ENCODE results near the gene SKI. TPM values are rescaled to one million over a fixed set of nuclear protein-coding genes. Genes with fewer than 3 reads are reported as not detected.

The SKI gene
- total RNA-seq, 4 donors from 2014 or later: 35.3 to 54.0 (median 47.3) TPM

DNA sequence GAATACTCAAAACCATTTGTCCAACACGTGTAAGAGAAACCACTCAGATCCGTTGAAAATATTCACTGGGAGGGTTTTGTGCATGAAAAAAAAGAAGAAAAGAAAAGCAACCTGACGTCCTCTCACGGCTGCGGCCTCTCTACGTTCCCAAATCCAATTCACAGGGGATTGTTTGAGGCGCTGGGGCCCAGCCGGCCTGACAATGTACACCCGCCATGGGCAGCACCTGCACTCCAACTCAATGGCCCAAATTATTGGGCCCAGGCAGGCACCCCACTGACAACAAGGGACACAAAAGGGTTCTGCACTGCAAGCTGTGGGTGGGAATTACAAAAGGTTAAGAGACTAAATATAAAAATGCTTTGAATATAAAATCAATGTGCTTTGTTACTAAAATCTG lies 121.7 kb downstream of the SKI start:
- ATAC-seq (ENCODE audit: low FRiP score) (no peak), DNase-seq (ENCODE audit: low spot score) (no peak)
- no peak for TF ChIP-seq CTCF (IDR thresholded peaks at IDR 0.05)

DNA sequence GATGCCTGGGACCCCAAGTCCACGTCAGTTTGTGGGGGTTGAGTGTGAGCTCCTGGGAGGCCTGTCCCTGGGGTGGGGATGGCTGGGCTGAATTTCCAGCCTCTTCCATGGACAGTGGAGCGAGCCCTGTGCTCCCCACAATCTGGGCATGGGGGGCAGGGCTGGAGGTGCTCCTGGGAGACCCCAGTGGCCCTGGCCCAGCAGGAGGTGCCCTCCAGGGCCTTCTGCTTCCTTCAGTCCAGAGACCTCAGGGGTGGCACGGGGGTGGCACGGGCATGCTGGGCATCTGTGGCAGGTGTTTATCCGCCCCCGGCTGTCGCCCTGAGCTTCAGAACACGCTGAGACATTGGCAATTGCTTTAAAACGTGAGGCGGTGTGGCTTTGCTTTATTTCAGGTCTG lies 122.4 kb downstream of the SKI start:
- DNase-seq (ENCODE audit: low spot score) (no peak), ATAC-seq (ENCODE audit: low FRiP score) (no peak)
- TF ChIP-seq CTCF (IDR thresholded peaks at IDR 0.05): no peak

DNA sequence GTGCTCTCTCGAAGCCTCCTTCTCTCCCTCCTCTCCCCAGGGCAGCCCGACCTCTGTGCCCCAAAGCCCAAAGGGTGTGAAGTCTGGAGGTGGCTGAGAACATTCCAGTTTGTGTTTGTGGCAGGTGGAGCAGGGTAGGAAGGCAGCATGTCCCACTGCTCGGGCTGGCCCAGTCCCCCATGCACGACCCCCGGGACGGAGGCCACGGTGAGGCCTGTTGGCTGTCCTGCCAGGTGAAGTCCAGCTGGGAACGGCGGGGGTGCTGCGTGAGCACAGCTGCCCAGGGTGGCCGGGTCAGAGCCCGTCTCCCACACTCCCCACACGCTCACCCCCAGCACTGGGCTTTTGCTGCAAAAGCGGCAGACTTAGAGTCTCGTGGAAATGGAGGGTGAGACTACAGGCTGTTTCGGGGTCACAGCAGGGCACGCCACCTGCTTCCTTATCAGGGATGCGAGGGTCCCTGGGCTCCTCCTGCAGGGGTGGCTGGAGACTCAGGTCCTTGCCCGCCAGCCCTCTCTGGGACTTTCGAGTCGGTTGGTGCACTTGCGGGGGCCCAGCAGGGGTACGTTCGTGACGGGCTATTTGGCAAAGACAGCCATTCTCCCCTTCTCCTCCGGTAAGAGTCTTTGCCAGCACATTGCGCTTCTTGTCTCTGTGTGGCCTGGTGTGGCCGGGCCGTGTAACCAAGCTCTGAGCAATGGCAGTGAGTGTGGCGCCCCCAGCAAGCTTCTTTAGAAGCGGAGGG lies 123.0 kb downstream of the SKI start:
- no peak for TF ChIP-seq CTCF (IDR thresholded peaks at IDR 0.05)
- DNase-seq (ENCODE audit: low spot score) (no peak), ATAC-seq (ENCODE audit: low FRiP score) (no peak)

DNA sequence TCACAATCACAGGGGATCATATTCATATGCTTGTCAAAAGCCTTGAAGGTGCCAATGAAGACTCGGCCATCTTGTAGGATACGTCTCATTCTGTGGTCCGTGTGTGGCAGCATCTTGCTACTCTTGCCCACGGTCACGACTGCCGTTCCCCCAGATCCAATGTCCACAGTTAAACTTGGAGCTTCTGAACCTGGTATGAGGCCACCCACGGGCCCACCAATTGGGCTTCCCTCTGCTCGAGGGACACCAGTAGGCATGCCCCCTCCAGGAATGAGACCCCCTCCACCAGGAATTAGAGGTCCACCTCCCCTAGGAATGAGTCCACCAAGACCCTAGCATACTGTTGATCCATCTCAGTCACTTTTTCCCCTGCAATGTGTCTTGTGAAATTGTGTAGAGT lies 123.6 kb downstream of the SKI start:
- TF ChIP-seq CTCF (IDR thresholded peaks at IDR 0.05): no peak
- no peak for DNase-seq (ENCODE audit: low spot score)
- ATAC-seq (ENCODE audit: low FRiP score): no peak

GRCh38 chr1:2352341-2352896 lies 124.3 kb downstream of the SKI start:
- no peak for DNase-seq (ENCODE audit: low spot score)
- TF ChIP-seq CTCF (IDR thresholded peaks at IDR 0.05): no peak
- ATAC-seq (ENCODE audit: low FRiP score): no peak

GRCh38 chr1:2352897-2353550 lies 124.9 kb downstream of the SKI start:
- ATAC-seq (ENCODE audit: low FRiP score): no peak
- no peak for DNase-seq (ENCODE audit: low spot score)
- TF ChIP-seq CTCF (IDR thresholded peaks at IDR 0.05): no peak

Measured in omental fat pad (tissue), 4 donors.